GM18502 (cell line): Measurements from ENCODE around the gene SLC13A2.

Source experiments
- ATAC-seq: cut with Tn5 transposase; IDR thresholded peaks from one replicate; pipeline ENCODE4 v1.9.1; 2021; ENCODE audit warnings: mild to moderate bottlenecking; ENCODE audit not compliant: unreplicated experiment, poor library complexity

SLC13A2 gene

DNA sequence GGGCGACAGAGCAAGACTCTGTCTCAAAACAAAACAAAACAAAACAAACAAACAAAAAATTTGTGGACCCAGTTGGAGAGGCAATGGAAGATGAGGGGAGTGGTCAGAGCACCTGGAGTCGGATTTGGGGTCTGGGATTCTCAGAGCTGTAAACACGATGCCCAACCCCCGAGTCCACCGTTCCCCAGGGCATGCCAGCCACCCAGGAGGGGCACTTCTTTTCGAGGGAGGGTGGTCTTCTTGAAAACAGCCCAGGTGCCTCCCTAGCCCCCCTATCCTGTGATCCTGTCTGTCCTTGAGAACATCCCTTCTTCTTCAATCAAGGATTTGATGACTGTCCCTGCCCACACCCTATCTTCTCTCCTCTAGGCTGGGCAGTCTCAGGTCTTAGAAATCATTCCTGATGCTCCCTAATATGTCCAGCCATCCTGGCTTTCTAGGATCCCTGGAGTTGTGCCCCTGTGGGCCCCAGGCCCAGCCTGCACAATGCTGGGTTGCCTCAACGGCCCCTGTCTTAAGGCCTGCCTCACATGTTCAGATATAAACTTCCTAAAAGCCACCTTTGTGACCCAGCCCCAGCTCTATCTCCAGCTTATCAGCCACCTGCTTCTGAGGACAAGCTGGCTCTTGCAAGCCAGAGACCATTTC, 3.1 kb upstream of the SLC13A2 start:
- no peak for ATAC-seq

DNA sequence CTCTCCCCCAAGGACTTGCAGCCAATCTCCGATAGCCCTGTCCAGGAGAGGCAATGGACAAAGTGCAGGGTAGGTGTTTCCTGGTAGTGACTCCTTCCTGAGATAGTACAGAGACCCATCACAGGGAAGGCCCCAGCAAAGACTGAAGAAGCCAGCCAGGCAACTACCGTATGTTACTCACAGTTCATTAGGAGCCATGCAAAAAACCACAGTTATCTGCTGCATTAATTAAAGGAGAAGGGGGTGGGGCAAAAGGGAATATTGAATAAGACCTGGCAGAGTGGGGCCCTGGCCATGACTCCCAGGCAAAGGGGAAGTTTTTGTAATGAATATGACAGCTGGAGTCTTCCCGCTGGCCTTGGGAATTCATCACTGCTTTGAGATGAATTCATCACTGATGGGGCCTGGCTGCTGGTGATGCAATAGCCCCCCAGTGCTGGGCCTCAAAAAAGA, 2.5 kb upstream of the SLC13A2 start:
- no peak for ATAC-seq

DNA sequence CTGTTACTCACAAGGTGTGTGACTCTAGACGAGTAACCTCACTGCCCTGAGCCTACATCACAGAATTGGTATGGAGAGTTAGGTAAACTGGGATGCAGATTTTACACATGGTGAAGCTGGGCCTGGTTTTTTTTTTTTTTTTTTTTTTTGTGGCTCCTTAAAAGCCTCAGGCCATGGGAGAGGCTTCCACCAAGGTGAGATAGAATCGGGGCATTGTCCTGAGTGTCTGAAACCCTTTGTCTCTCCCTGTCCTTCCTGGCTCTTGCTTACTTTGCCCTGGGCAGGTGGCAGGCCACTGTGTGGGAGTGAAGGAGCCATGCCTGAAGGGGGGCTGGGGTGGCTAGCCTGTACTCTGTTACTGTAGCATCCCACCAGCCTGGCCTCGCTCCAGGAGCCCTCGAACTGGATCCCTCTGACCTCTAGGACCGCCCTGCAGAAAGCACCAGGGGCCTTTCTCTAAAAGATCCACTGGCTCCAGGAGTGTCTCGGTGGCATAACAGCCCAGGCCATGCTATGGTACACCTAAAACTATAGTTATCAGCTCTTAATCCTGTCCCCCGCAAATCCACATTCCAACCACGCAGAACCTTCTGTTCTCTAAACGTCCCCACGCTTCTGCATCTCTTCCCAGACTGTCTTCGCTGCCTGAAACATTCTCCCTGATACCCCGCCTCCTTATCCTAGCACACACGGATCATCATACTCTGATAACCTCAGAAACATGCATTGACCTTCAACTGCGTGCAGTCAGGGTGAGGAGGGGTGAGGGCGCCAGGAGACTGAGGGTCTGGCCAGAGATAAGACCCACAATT, 1.7 kb upstream of the SLC13A2 start:
- no peak for ATAC-seq

DNA sequence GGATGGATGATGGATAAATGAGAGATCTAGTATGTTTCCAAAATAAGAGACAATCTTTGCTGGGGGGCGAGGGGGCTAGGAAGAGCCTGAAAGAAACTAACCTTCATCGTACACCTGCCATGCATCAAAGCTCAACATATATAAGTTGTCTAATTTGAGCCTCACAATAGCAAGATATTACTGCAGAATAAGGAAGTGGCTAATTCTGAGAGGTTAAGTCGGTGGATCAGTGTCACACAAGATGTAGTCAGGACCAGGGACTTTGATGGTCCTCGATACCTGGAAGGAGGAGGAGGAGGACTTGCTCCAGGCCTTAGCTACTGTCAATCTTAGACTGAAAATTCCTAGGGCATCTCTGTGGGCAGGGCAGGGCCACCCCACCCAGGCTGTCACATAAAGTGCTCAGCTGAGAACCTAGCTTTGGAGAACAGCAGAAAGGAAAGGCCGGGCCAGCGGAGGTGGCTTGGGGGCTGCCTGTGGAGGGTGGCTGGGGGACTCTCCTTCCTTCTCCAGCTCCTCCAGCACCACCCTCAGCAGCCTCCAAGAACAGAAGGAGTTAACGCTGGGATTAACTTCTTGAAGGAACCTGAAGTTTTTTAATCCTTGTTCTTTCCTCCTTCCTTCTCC, 460 bp upstream of the SLC13A2 start:
- no peak for ATAC-seq

DNA sequence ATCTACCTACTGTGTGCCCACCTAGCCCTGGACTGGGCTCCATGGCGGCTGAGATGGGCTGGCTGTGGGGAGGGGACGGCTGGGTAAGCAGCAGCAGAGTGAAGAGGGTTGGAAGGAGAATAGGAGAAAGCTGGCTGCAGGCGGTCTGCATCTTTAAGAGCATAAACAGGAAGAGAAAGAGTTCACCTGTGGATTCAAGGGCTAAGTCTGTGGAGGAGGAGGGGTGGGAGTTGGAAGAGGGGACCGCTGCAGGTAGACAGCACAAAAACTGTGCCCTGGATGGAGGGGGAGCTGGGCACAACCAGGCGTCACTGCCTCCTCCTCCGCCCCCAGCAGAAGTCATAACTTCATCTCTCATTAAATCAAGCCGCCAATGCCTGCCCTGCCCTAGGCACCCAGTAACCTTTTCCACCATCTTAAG, 677 bp downstream of the SLC13A2 start:
- ATAC-seq = no peak

DNA sequence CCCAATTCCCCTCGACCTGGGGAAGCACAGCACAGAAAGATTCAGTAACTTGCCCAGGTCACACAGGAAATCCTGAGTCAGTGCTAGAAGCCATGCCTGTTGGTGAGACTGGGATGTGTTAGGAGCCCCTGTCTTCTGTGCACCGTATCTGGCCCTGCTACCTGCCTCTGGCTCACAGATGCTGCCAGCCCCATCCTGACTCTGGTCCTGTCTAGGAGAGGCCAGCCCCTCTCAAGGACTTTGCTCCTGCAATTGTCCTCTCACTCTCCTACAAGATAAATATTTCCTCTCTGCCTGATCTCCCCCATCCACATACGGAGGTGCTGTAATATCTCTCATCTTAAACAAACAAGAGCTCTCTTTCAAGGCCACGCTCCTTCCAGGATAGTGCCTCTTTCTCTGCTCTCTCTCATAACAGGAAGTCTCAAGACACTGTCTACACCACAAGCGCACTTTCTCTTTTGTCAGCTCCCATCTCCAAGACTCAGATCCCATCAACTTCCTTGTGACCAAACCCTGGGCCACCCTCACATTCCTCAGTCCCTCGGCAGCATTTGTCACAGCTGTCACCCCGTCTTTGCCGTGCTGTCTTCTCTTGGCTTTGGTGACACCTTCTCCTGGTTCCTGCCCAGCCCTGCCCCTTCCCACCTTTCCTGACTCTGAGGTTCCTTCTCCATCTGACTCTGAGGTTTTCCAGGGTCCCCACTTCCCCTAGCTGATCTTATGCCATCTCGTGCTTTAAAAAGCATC, 1.9 kb downstream of the SLC13A2 start:
- no peak for ATAC-seq

DNA sequence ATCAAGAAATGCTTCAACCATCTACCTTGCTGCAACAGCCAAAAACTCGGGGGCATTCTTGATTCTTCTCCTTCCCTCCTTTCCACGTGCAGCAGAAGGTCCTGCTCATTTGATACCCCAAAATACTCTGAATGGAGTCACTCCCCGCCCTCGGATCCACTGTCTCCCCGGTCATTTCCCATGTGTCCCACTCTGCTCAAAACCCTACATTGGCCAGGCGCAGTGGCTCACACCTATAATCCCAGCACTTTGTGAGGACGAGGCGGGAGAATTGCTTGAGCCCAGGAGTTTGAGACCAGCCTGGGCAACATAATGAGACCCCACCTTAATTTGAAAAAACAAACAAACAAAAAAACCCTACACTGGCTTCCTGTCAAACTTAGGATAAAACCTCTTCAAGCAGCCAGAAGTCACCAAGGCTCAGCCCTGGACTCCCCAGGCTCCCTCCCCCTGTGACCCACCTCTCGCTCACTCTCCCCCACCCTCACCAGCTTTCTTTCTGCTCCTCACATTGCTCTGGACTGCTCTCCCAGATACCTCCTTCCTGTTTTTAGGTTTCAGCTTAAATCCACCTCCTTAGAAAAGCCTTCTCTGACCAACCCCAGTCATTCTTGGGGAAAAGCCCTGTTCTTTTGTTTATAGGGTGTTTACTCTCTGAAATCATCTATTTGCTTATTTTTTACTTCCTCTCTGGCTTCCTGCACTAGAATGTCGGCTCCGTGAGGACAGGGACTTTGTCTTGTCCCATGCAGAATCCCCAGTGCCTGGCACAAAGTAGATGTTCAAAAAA, 2.8 kb downstream of the SLC13A2 start:
- ATAC-seq = no peak

DNA sequence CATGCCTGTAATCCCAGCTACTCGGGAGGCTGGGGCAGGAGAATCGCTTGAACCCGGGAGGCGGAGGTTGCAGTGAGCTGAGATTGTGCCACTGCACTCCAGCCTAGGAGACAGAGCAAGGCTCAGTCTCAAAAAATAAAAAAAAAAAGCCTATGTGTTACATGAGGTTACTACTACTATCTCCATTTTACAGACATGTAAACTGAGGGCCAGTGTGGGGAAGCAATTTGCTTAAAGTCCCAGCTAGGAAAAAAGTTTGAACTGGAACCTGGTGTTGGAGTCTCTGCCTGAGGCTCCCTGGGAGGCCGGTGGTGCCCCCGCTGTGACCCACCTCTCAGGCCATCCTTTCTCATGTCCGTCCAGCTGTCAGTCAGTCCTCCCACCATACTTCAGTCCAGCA, 4.5 kb downstream of the SLC13A2 start:
- no peak for ATAC-seq

DNA sequence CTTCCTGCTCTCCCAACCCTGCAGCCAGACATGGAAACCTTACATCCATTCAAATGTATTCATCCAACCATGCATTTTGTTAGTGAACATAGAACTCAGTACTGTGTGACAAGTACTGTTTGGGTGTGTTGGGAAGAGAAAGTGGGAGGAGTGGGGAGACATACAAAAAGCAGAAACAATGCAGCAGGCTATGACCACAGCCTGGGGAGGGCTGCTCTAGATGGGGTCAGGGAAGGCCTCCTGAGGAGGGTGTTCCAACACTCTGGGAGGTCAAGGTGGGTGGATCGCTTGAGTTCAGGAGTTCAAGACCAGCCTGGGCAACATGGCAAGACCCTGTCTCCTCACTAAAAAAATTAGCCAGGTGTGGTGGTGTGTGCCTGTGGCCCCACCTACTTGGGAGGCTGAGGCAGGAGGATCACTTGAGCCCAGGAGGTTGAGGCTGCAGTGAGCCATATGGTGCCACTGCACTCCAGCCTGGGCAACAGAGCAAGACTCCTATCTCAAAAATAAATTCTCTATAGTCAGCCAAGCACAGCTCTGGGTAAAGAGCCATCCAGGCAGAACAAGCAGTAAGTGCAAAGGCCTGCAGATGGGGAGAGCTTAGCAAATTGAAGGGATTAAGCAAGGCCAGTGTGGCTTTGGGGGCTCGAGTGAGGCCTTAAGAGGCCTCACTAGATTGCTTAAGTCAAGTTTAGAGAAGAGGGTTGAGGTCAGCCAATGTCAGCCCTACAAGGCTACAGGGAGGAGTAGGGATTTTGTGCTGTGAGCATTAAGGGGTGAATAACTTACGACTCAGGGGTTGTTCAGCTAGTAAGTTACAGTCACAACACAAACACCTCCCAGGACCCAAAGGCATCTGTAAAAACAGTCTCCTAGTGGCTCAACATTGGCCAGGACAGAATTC, 5.5 kb downstream of the SLC13A2 start:
- no peak for ATAC-seq

DNA sequence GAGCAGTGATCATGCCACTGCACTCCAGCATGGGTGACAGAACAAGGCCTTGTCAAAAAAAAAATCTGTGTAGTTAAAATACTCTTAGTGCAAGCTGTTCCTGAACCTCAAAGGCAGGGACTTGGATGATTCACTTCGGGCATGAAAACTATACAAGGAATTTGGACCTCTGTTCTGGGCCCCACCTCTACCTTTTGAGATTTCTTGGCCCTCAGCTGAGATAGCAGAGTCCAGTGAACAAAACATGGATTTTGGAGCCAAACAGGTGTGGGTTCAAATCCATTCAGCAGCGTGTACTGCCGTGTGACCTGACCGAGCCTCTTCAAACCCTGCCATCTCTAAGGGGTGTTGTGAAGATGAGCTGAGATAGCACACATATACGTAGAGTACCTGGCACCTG, 6.8 kb downstream of the SLC13A2 start:
- no peak for ATAC-seq

DNA sequence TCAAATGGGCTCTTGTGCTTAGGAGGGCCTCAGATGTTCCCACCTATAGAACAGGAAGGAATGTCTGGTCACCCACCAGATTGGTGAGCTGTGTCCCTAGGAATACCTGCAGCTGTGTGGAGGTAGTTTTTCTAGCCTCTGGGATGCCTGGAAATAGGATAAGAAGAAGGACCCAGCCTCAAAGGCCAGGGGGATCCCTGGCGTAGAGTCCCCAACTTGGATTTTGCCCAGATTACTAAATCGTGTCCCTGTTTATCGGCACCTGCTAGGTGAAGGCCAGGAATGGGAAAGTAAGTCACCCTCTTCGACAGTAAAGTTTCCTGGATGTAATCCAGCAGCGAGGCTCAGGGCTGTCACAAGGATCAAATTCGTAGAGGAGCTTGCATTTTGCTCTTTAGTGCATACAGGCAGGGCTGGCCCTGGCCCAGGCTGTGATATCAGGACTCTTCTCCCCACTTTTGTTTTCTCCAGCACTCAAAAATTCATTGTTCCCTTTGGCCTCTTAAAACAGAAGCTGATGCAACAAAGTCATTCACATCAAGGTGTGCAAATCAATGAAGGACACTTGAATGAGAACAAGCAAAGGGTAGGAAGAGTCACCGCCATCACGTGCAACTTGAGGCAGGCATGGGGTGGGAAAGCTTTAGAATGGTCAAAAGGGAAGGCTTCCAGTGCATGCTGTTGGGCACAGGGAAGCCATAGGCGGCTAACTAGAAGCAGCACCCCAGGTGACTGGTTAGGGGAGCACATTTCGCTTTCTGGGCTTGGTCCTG, 7.5 kb downstream of the SLC13A2 start:
- ATAC-seq = no peak

DNA sequence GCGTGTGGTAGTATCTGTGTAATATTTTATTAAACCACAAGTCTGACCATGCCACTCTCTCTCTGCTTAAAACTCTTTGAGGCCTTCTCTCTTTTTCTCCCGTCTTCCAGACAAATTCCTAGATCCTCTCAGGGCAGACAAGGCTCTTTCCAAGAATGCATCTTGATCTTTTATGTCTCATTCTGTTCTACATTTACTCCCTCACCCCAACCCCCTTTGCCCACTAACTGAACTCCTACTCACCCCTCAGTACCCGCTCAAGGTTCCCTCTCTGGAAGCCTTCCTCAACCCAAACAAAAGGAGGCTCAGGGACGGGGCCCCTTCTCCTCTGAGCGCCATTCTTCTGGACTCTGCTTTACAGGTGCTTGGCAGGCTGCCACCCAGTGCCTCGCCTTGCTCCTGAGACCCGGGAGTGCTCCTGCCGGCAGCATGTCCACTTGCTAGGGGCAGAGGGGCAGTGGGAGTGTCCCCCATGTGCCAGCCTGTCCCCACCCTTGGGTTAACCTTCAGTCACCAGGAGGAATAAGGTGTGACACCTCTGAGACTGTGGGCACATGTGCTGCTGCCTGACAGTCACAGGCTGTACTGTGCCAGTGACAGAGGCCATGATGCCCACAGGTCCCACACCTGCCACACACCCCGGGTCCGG, 9.2 kb downstream of the SLC13A2 start:
- ATAC-seq = no peak

DNA sequence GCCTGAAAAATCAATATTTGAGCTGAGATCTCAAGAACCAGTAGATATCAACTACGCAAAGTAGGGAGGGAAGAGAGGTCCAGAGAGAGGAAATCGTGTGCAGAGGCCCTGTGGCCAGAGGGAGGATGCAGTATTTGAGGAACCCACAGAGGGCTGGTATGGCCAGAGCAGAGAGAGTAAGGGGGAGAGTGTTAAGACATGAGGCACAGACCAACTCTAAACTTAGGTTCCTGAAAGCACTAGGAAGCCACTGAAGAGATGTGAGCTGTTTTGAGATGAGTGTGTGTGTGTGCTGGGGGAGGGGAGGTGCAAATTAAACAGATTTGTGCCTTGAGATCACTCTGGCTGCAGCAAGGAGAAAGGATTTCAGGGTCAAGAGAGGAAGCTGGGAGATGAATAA, 10.9 kb downstream of the SLC13A2 start:
- peak; percentile 97 for ATAC-seq

DNA sequence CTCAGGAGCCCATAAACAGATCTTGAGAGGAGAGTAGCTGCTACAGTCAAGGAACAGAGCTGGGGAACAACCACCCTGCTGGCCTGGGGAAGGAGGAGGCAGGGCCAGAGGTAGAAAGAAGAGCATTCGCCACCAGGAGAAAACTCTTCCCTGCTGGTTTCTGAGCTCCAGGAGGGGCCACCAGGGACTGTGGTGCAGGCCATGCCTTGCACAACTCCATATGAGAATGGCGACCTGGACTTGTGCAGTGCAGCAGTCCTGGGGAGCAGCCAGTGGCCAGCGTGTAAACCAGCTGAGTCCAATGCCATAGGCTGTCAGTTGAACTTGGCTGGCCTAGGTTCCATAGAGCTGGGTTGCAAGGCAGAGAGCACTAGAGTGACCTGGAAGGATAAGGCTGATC, 11.6 kb downstream of the SLC13A2 start:
- ATAC-seq = no peak

DNA sequence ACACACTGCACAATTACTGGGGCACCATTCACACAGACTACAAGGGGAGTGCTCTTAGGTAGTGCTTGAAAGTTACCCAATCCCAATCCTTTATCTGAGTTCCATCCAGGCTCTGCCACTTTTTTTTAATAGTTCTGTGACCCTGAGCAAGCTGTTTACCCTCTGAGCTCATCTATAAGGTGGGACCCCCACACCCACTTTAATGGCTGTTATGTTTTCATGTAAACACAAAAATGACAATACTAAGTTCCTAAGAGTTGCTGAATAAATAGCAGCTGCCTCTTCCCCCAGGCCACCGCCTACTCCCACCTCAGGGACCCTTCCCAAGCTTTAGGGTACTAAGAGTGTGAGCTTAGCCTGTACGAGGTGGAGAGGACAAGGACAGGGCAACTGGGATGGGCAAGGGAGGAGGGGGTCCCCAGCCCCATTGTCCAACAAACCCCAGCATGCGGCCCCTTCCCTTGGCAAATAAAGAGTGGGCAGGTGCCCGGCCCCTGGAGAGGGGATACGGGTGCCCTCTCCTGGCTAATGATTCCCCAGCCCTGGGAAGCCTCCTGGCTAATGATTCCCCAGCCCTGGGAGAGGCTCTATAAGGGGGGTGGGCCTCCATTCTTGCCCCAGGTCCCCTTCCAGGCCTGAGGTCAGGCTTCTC, 14.6 kb downstream of the SLC13A2 start:
- ATAC-seq = no peak

DNA sequence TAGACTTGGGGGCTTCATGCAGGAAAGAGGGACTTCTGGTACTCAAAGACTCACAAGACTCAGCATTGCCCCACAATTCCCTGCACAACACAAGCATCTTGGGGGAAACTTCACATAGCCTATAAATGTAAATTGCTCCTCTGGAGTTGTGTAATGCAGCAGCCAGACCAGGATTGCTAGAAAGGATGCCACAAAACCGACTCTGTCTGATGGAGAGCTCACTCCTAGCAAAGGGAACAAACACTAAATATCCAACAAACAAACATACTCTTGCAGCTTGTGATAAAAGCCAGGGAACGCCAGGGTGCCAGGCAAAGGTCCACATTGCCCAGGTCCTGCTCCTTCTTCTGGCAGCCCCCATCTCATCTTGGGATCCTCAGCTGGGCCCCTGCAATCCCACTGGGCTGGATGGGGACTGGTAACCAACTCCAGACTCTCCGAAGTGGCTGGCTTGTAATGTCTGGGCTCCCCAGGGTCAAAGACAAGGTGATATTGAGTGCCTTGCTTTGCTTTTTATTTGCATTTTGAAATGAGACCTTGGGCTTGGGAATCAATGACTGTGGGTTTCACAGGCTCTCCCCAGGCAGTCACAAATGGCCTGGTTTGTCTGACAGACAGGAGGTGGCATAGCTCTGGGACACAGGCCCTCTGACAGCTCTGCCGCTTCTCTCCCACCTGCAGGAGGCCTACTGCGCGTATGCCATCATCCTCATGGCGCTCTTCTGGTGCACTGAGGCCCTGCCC, 15.3 kb downstream of the SLC13A2 start:
- ATAC-seq = no peak

DNA sequence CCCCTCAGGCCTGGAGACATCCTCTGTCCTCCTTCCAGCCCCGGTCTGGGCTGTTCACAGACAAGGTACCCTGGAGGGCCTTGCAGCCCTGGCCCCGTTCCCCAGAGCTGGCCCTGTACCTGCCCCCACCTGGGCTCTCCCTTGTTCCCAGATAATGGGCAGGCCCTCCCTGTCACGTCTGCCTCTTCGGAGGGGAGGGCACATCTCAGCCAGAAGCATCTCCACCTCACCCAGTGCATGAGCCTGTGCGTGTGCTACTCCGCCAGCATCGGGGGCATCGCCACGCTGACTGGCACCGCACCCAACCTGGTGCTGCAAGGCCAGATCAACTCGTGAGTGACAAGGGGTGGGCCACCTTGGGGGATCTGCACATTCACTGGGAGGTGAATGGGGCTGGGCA, 17.8 kb downstream of the SLC13A2 start:
- no peak for ATAC-seq
